Gastroesophageal sphincter (tissue), 3 donors: ENCODE results near the gene MED16.

Source experiments
- CTCF ChIP-seq, 4 experiments: fragments of 200-600 bp in 2 of 4; fragments of 450-650 bp in 2 of 4; sonication (generic) in 1 of 4; IDR thresholded peaks; one replicate each; pipeline ENCODE4 v1.5.1; 2017 to 2019; ENCODE audit warnings: antibody characterized with exemption in 4 of 4, mild to moderate bottlenecking in 2 of 4, moderate library complexity in 2 of 4
- POLR2A ChIP-seq, 2 donors: fragments of 450-650 bp; IDR thresholded peaks; one replicate each; pipeline ENCODE4 v1.6.1; 2017; ENCODE audit warnings: antibody characterized with exemption in 2 of 2, mild to moderate bottlenecking in 2 of 2, moderate library complexity in 1 of 2
- POLR2AphosphoS5 ChIP-seq: sonication (generic); formaldehyde crosslinking; IDR thresholded peaks from one replicate; pipeline ENCODE4 v1.6.1; 2017; ENCODE audit warnings: antibody characterized with exemption

GRCh38 chr19:881385-882071, 11.5 kb downstream of the MED16 start:
- TF ChIP-seq CTCF (IDR thresholded peaks at IDR 0.05) (no peak), POLR2AphosphoS5 (no peak), POLR2A (IDR thresholded peaks at IDR 0.05) (no peak)
